GM10248 (cell line): ENCODE data around the gene PLEKHG1.

Experiments used
- CTCF ChIA-PET: fragments of 300-600 bp; sonication (Branson Sonifier 250); formaldehyde crosslinking; extraction: SDS; loops from one replicate; lab custom pipeline; 2021; ENCODE audit warnings: antibody characterized with exemption; lab: Yijun Ruan, JAX
- POLR2A ChIA-PET: fragments of 350-650 bp; sonication (Branson Sonifier 250); formaldehyde crosslinking; extraction: SDS; loops from one replicate; lab custom pipeline; 2020; ENCODE audit warnings: antibody characterized with exemption; lab: Yijun Ruan, JAX
- DNase-seq: peaks from one replicate; pipeline ENCODE4 v3.0.0; 2012; ENCODE audit errors: extremely low spot score
- CTCF ChIP-seq: IDR thresholded peaks from 2 replicates; pipeline ENCODE4 v1.5.1; 2012; ENCODE audit warnings: mild to moderate bottlenecking, low read depth; ENCODE audit errors: extremely low read depth, missing control alignments, control extremely low read depth

The PLEKHG1 gene

GRCh38 chr6:150641398-150642139, 41.9 kb downstream of the PLEKHG1 start:
- ChIA-PET CTCF (interaction anchor here (1.1 kb wide), 1 partner anchor 21 kb away, joined by 3 read pairs; no protein-coding TSS in a partner anchor), POLR2A (no interaction called here)
- peak; percentile 26 for DNase-seq
- no peak for TF ChIP-seq CTCF

- ChIA-PET POLR2A (no interaction called here), CTCF (no interaction called here)
- TF ChIP-seq CTCF = no peak
- DNase-seq = no peak
These were observed 46.5 kb downstream of the PLEKHG1 start for GRCh38 chr6:150646228-150646627.

GRCh38 chr6:150647051-150647450, 47.4 kb downstream of the PLEKHG1 start:
- CTCF ChIA-PET = no interaction called here
- DNase-seq = no peak
- POLR2A ChIA-PET = no interaction called here
- TF ChIP-seq CTCF = no peak
